HG03460 (cell line): ENCODE measurements around the gene HTR7.
A peak's percentile ranks its signal among the peaks of the same experiment; 100 is the strongest.
"Not testable (repeated sequence)": the region's sequence is repeated elsewhere in the genome, so short reads cannot be mapped to it uniquely, and the experiment has no call there.

Experiments
- ATAC-seq: cut with Tn5 transposase; IDR thresholded peaks from one replicate; pipeline ENCODE4 v1.9.1; 2021; ENCODE audit not compliant: unreplicated experiment

Gene HTR7

DNA sequence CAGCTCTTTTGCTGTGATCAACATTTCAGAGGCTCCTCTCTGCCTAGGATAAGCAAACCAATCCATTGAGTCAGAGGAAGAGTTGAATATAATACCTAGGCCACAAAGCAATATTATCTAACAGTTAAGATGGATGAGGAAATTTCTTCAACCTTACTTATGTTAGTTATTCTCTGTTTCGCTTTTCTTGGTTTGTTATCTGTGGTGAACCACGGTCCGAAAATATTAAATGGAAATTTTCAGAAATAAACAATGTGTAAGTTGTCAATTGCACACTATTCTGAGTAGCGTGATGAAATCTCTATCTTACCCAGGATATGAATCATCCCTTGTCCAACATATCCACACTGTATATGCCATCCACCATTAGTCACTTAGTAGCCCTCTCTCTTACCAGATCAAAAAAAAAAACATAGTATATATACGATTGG is 1.5 kb upstream of the HTR7 start:
- no peak for ATAC-seq

DNA sequence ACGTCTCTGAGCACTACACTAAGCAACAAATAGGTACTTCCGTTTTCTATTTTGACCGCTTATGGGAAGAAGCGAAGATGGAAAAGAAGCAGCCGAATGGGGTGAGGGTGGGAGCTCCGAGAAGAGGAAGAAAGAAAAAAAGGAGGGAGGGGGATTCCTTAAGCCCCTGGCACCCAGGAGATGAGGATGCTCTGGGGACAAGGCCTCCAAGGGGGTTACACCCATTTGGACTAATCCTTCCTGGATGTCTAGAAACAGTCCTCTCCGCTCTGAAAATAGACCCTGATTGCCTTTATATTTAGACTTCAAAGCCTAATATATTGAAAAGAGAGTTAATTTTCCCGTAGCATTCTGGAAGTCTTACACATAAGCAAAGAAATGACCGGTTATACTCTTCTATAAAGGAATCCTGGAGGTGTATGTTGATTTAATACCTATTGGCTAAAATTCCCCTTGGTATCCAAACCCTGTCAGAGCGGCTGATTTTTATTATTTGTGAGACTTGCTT is 676 bp upstream of the HTR7 start:
- ATAC-seq: peak; percentile 13

DNA sequence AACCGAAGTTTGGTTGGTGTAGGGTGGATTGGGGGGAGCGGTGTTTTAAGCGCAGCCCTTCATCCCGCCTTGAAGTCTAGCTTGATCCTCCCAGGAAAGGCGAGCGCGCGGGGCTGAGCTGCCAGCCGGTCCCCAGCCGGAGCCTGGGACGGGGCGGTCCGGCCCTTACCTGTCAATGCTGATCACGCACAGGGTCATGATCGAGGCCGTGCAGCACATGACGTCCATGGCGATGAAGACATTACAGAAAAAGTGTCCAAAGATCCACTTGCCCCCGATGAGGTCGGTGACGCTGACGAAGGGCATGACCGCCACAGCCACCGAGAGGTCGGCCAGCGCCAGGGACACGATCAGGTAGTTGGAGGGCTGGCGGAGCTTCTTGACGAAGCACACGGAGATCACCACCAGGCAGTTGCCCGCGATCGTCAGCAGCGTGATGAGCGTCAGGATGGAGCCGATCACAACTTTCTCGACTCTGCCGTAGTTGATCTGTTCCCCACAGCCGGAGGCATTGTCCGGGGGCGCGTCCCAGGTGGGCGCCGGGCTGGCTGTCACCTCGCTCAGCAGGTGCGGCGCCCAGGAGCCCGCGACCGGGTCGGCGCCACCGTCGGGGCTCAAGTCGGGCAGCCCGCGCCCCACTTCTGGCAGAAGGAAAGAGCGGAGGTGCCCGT is 740 bp downstream of the HTR7 start:
- peak; percentile 10 for ATAC-seq

DNA sequence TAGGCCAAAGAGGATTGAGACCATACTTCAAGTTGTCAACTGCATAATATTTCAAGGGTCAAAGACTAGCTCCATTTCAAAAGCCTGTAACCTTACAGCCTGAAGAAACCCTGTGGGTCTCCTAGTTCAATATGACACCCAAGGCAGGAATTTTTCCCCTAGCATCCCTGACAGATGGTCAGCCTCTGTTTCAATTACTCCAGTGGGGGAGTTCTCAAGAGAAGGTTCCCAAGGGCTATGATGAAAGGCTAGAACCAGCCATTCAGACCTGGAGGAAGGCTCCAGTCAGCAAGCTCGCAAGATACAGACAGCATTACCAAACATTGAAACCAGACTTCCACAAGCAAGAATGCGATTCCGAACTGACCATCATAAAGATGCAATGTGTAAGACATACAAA is 1.6 kb downstream of the HTR7 start:
- no peak for ATAC-seq

DNA sequence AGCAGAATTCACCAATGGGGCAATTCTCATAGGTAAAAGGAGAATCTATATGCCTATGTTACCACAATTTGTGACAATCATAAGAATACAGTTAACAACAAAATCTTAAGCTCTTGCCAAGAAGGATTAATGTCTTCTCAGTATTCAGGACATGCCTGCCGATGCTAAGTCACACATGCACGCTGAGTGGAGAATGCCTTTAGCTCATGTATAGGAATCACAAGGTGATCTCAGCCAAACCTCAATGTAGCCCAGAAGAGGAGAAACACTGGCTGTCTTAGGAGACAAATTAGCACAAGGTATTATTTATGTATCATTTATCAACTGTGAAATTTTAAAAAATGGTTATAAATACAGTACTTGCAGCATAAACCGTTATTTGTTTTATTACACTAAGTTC is 2.7 kb downstream of the HTR7 start:
- no peak for ATAC-seq

DNA sequence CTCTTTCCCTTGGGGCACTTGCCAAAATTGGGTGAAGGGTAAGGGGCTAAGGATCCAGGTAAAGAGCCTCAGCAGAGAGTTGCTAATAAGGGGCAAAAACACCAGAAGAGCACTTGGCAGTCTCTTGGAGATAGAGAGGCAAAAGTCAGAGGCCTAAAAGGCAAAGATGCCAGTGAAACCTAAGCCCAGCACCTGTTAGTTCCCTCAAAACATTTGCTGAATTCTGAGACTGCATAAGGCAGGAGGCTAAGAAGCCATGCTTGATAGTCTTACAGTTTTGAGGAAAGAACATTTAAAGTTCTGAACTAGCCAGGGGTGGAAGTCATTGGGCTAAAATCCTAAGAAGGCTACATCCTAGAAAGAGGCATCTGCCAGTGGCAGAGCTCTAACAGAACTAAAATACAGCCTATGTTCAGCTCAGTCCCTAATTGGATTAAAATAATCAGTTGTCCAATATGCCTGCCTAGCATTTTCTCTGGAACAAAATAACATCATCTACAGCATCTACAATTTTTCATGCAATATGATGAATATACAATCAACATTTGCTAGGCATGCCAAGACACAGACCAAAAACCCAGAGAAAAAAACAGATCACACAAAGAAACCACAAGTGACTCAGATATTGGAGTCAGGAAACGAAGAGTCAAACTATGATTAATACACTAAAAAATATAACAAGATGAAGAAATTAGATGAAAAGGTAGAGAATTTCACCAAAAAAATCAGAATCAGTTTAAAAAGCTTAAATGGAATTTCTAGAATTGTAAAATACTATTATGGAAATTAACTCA is 7.7 kb downstream of the HTR7 start:
- no peak for ATAC-seq

DNA sequence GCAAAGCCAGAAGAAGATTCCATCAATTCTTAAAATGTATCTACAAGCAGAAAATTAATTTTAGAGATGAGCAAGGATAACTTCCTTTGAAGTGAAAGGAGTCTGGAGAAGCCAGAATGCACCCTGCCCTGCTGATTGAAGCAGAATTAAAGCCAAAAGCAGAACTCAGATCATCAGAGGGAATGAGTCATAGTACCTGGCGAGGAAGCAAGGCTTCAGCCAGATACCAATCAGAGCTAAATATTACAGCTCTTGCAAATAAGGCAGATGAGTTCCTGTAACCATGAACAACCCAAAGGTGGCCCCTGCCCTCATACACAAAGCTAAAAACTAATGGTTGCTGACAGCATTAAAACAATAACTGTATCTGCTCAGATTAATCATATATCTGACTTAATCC is 10.4 kb downstream of the HTR7 start:
- no peak for ATAC-seq

DNA sequence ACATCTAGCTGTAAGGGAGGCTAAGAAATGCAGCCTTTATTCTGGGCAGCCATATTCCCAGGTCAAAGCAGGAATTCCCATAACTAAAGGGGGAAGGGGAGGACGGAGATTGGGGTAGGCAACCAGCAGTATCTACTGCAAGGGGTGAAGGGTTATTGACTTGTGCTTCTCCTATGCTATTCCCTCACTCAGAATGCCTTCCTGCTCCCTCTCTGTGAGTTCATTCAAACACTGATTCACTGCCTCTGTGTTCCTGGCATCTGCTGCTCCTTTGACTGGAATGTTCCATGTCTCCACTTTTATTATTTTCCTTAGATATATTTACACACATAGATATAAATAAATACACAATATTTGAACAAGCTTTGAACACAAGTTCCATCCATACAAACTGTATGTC is 11.1 kb downstream of the HTR7 start:
- ATAC-seq: no peak

DNA sequence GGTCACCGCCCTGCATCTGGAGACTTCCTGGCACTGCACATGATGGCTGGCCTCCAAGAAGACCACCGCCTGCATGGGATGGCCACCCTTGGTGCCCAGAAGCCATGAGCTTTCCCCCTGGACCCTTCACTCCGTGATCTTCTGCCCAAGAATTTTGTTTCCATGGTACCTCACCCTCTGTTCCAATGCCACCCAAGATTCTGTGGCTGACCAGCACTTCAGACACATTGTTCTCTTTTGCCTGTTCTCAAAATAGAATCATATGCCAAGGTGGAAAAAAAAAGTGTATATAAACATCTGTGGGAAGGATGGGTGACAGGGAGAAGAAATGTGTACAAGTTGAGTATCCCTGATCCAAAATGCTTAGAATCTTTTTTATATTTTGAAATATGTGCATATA is 12.1 kb downstream of the HTR7 start:
- no peak for ATAC-seq

DNA sequence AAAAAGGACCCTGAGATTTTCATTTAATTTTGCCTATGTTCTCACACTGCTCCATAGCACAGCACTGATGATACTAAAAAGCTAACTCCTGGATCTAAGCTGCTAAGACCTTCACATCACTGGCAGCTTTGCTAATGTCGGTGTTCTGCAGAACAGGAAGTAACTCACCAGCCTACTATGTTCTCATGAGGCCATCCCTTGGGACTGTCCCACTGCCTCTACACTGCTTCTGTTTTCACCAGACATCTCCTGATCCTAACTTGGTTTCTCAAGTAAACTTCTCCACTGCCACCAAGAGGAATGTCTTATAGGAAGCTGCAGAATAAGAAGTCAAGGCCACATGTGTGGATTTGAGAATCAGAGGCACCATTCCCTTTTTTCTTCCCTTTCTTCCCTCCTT is 15.1 kb downstream of the HTR7 start:
- ATAC-seq: no peak

DNA sequence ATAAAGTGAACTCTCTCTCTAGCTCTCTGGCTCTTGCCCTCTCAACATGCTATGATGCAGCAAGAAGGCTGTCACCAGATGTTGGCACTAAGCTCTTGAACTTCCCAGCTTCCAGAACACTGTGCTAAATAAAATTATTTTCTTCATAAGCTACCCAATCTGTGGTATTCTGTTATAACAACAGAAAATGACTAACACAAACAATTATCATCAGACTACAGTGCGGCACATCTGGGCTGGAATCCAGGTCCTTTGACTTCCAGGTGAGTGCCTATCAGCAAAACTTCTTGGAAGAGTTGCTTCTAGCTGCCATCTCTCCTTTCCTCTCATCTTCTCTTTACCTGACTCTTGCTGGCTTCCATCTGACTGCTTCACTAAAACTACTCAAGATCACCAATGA is 20.4 kb downstream of the HTR7 start:
- no peak for ATAC-seq

DNA sequence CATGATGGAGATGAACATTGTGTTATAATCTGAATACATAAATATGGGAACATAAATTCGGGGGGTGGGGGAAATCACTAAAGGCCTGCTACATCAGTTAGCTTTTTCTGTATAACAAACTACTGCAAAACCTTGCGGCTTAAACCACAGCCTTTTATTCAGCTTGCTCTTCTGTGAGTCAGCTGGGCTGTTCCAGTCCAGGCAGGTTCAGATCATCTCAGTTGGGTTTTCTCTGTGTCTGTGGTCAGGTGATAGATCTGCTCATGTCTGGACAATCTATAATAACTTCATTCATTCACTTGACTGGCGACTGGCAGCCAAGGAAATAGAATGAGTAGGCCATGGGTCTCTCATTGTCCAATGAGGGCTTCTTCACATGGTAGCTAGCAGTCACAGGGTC is 23.5 kb downstream of the HTR7 start:
- no peak for ATAC-seq

DNA sequence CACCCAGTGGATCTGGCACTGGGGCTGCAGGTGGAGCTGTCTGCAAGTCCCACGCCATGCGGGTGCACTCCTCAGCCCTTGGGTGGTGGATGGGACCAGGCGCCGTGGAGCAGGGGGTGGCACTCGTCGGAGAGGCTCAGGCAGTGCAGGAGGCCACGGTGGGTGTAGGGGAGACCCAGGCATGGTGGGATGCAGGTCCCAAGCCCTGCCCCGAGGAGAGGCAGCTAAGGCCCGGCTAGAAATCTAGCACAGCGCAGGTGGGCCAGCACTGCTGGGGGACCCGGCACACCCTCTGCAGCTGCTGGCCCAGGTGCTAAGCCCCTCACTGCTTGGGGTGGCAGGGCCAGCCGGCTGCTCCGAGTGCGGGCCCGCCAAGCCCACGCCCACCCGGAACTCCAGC is 25.7 kb downstream of the HTR7 start:
- no peak for ATAC-seq

DNA sequence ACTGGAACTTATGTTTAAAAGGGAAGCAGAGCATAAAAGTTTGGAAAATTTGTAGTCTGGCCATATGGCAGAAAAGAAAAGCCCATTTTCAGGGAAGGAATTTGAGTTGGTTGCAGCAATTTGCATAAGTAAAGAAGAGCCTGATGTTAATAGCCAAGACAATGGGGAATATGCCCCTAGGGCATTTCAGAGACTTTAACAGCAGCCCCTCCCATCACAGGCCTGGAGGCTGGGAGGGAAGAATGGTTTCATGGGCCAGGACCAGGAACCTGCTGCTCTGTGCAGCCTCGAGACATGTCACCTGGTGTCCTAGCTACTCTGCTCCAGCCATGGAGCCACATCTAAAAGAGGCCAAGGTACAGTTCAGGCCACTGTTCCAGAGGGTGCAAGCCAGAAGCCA is 35.3 kb downstream of the HTR7 start:
- no peak for ATAC-seq

DNA sequence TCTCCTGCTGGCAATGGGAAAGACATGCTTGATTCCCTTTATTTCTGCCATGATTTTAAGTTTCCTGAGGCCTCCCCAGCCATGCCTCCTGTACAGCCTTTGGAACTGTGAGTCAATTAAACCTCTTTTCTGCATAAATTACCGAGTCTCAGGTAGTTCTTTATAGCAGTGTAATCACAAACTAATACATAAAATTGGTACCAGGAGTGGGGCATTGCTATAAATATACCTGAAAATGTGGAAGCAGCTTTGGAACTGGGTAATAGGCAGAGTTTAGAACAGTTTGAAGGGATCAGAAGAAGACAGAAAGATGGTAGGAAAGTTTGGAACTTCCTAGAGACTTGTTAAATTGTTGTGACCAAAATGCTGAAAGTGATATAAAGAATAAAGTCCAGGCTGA is 36.0 kb downstream of the HTR7 start:
- ATAC-seq: not testable (repeated sequence)

DNA sequence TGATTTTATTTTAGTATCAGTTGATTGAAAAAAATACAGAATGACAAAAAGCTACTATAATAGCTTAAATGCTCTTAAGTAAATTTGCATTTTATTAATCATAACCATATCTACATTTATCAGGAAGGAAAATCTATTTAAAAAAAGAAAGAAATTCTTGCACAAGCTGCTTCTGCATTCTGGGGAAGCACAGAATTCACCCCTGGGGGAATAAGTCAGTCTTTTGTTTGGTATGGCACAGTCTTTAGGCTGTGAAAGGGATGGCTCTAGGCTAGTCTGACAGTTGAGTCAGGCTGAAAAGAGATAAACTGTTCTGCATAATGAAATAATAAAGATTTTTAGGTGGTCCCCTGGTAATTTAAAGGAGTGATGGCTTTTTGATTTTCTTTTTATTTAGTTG is 37.9 kb downstream of the HTR7 start:
- ATAC-seq: no peak

DNA sequence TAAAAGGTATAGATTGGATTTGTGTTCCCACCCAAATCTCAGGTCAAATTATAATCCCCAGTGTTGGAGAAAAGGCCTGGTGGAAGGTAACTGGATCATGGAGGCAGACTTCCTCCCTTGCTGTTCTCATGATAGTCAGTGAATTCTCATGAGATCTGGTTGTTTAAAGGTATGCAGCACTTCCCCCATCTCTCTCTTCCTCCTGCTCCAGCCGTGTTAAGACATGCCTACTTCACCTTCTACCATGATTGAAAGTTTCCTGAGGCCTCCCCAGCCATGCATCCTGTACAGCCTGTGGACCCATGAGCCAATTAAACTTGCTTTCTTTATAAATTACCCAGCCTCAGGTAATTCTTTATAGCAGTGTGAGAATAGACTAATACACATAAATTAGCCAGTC is 39.1 kb downstream of the HTR7 start:
- no peak for ATAC-seq

DNA sequence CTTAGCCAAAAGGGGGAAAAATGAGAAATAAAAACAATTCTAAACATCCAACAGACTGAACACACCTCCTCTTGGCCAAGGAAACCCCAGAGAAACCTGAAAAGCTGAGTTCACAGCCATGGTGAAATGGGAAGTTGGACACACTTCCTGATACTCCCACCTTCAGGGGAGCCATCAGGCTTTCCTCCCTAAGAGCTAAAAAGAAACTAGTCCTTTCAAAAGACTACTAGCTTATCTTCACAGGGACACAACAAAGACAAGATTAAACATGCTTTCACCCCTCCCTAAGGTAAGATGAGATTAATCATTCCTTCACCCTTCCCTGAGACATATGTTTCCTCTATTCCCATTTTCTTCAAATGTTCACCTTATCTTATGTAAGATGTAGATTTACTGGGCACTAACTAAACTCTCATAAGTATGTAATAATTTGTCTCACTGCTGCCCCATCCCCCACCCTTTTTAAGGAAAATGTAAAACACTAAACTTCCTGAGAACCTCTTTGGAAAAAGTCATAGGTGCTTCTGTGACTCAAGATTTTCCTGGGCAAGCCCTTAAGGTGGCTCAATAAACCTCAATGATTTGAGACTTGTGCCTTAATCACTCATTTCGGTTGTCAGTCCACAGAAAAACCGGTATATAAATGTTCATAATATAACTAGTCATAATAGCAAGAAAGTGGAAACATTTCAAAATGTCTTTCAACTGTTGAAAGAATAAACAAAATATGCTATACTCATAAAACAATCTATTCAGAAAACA is 40.5 kb downstream of the HTR7 start:
- no peak for ATAC-seq

DNA sequence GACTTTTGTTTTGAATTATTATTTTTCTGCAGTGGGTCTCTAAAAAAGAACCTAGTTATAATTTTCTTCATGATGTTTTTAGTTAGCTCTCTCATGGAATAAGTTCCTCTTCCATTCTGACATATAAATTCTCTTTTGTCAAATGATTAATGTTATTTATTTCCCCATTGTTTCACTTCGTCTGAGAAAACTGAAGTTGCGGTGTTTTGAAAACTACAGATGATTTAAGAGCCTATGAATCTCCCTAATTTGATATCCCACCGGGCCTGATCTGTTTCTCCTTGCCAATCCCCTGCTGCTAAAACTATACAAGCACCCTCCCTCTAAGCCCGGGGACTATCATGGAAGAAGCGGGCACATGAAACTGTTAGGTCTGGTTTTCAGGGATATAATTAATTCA is 41.4 kb downstream of the HTR7 start:
- ATAC-seq: no peak

DNA sequence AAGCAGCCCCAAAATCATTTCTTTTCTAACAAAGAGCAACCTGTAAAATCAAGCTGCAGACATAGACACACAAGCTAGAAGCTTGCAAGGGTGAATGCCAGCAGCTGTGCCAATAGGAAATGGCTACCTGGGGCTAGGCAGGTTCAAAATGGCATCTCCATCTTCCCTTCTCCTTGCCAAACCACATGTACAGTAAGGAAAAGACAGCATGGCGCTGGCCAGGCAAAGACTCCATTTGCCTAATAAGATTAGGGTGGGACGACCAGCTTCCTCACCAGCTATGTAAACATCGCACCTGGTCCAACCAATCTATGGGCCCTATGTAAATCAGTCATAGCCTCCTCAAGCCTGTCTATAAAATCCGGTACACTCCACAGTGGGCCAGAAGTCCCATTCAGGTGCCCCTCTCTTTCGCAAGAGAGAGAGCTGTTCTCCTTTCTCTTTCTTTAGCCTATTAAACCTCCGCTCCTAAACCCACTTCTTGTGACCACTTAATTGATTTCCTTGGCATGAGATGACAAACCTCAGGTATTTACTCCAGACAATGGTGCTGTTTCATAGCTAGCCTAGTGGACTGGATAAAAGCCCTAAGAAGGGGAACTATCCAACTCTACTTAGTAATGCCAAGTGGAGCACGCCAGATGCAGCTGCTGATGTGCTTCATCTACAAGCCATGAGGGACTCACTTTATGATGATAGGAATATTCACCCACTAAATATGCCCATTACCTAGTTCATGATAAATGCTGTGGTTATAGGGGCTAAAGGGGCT is 44.1 kb downstream of the HTR7 start:
- ATAC-seq: no peak

DNA sequence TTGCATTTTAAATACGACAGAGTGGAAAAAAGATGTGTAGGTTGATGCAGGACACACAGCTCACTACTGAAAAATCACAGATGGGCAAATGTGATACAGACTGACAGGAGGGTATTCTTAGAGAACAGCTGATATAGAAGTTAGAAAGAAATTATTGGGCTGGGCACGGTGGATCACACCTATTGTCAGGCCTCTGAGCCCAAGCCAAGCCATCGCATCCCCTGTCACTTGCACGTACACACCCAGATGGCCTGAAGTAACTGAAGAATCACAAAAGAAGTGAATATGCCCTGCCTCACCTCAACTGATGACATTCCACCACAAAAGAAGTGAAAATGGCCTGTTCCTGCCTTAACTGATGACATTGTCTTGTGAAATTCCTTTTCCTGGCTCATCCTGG is 50.7 kb downstream of the HTR7 start:
- not testable (repeated sequence) for ATAC-seq
